GM18498 (cell line): ENCODE data around the gene CYP27A1.

Source experiments
- ATAC-seq: cut with Tn5 transposase; IDR thresholded peaks from one replicate; pipeline ENCODE4 v1.9.1; 2021; ENCODE audit warnings: mild to moderate bottlenecking, moderate library complexity; ENCODE audit not compliant: unreplicated experiment

CYP27A1 gene

GRCh38 chr2:218781691-218782527 is at the start of gene CYP27A1:
CYP27A1 (plus strand) TSS chr2:218782147; CDS start chr2:218782183, 36 bp downstream.
- ATAC-seq: no peak

GRCh38 chr2:218732761-218733158 is 49.2 kb upstream of the CYP27A1 start:
- no peak for ATAC-seq

DNA sequence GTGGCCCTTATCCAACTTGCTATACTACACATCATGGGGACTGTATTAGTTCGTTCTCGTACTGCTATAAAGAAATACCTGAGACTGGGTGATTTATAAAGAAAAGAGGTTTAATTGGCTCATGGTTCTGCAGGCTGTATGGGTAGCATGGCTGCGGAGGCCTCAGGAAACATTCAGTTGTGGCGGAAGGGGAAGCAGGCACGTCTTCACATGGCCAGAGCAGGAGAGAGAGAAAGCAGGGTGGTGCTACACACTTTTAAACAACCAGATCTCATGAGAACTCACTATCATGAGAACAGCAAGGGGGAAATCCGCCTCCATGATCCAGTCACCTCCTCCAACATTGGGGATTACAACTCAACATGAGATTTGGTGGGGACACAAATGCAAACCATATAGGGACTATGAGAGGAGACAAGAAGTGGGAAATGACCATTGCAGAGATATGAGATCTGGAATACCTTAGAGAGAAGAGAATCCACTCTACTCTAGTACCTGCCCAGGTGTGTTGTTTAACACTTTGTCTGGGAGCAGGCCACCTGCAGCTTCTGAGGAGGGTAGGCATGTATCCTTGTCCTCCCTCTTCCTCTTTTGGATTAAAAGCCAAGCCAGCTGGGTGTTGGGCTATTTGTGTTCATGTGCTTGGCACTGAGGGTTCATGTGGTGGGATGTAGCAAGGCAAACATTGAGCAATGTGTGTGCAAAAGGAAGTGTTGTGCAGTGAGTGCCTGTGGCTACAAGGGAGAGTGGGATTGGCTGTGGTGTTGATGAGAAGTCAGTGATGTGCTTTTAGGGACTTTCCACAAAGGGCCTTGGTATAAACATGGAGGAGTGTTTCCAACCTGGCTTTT is 48.6 kb upstream of the CYP27A1 start:
- ATAC-seq: peak; percentile 60

- no peak for ATAC-seq
Observed at GRCh38 chr2:218734190-218734975, 47.6 kb upstream of the CYP27A1 start.

- ATAC-seq: no peak
Observed at GRCh38 chr2:218736531-218736930, 45.4 kb upstream of the CYP27A1 start.

DNA sequence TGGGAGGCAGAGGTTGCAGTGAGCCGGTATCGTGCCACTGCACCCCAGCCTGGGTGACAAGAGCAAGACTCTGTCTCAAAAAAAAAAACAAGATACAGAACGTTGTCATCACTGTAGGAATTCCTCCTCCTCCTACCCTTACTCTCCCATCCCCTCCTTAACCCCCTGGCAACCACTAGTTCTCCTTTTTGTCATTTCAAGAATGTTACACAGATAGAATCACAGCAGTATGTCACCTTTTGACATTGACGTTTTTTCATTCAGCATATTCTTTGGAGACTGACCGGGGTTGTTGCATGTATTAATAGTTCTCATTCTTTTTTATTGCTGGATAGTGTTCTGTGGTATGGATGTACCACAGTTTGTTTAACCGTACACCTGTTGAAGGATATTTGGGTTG is 38.9 kb upstream of the CYP27A1 start:
- ATAC-seq: no peak

GRCh38 chr2:218744615-218745014 is 37.3 kb upstream of the CYP27A1 start:
- ATAC-seq: no peak

- no peak for ATAC-seq
Observed at GRCh38 chr2:218745160-218745558, 36.8 kb upstream of the CYP27A1 start.

- ATAC-seq: no peak
Observed at GRCh38 chr2:218745559-218746469, 36.1 kb upstream of the CYP27A1 start.

DNA sequence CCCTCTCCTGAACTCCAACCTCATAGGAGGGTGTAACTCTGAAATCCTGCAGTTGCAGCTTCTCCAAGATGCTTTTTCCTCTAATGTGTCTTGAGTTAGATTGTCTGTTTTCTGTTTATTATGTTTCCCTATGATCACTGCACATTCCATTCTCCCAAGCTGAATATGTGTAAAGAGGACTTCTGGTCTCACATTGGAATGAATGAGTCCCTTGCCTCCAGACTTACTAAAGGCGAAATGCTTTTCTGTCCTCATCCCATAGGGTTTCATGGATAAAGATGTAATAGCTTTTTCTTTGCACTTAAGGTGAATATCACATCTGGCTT is 35.5 kb upstream of the CYP27A1 start:
- ATAC-seq: no peak

DNA sequence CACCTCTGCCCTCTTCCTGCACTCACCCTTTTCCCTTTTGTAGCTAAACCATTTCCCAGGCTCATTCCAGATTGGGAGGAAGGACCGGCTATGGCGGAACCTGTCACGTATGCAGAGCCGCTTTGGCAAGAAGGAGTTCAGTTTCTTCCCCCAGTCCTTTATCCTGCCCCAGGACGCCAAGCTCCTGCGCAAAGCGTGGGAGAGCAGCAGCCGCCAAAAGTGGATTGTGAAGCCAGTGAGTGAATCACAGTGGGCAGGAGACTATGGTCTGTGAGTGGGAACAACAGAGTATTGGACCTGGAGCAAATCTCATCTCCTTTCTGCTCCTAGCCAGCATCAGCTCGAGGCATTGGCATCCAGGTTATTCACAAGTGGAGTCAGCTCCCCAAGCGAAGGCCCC is 35.0 kb upstream of the CYP27A1 start:
- ATAC-seq: no peak

- no peak for ATAC-seq
Observed at GRCh38 chr2:218748741-218749441, 33.1 kb upstream of the CYP27A1 start.

DNA sequence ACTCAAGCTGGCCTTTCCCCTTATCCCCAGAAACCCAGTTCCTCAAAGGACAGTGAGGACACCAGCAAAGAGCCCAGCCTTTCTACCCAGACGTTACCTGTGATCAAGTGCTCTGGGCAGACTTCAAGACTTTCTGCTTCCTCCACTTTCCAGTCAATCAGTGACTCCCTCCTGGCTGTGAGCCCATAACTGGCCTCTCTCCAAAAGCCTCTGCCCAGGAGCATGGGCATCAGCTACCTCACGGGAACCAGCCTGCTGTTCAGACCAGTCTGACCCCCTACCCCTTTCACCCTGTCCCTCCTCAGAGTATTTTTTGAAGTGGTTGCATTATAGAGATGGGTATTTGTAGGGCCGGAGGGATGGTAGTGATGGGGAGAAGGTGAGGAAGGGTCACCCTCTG is 27.7 kb upstream of the CYP27A1 start:
- no peak for ATAC-seq

DNA sequence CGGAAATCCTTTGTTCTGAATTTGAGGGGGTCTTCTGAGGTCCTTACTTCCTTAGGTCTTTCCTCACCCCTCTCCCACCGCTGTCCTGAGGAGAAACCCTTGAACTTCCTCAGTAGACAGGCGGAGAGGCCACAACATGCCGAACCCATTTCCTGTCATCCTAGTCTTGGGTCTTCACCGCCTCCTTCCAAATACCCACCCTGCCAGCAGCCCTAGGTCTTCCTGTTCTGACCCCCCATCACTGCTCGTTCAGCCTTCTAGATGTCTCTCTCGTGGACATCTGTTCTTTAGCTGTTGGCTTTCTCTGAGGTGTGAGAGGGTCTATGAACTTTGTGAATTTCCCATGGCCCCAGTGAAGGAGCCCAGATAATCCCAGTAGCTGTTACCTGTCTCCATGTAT is 27.2 kb upstream of the CYP27A1 start:
- ATAC-seq: no peak

DNA sequence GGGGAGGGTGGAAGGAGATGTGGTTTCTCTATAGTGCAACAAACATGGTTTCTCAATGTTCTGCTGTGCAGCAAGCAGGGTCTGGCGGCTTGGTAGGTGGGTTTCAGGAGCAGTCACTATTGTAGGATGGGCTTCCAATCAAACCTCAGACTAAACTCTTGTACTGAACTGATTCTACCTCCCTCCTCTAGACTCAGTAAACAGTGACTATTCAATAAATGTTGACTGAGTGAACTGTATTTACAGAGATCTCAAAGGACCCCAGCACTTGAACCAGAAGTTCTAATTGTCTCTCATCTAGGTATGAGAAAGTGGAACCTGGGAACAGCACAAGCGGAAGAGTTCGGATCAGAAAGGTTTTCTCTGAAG is 26.8 kb upstream of the CYP27A1 start:
- ATAC-seq: no peak

- ATAC-seq: no peak
Observed at GRCh38 chr2:218755567-218756404, 26.2 kb upstream of the CYP27A1 start.

- ATAC-seq: no peak
Observed at GRCh38 chr2:218756599-218757377, 25.2 kb upstream of the CYP27A1 start.

DNA sequence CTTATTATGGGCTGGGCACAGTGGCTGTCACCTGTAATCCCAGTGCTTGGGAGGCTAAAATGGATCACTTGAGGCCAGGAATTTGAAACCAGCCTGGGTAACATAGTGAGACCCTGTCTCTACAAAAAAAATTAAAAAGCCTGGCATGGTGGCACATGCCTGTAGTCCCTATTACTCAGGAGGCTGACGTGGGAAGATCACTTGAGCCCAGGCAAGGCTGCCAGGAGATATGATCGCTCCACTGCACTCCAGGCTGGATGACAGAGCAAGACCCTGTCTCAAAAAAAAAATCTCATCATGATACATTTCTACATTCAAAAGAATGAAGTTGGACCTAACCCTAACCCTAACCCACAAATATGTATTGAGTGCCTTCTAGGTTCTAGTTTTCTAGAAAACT is 20.2 kb upstream of the CYP27A1 start:
- ATAC-seq: no peak
